ENCODE data around the gene PRDX5.
"Not testable (repeated sequence)": the region's sequence is repeated elsewhere in the genome, so short reads cannot be mapped to it uniquely, and the experiment has no call there.

Gene PRDX5

DNA sequence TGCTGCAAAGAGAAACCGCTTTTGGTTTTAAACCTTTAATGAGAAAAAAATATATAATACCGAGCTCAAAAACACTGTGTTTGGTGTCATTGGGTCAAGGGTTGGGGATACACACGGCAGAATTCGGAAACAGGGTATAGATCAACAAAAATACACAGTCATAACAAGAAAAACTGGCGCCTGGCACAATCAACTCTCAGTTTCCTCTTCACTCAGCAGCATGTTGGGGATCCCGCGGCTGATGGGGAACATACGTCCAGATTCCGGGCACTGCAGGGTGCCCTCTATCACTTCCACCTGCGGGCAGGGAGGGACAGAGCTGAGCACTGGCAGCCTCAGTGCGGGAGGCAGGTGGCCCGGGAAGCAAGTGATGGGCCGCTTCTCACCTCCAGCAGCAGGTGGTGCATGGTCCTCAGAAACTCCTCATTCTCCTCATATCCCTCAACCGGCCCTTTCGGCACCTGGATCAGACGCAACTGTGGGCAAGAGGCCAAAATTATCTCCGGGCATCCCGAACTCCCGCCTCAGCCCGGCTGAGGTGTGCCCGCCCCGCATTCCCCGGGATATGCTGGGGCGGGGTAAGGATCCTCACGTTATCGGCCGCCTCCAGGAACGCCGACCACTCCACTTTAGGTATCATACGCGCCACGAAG lies 1.1 kb upstream of the PRDX5 start:
- in situ Hi-C loops (cut with HindIII; ENCODE audit: low pct_unique_long_range_greater_than_20kb, low sequenced_read_pairs) = no loop called here
- TF ChIP-seq JUND (IDR thresholded peaks at IDR 0.05; ENCODE audit: low read depth) = no peak
- peak in 1 of 2 experiments; percentile 82 for DNase-seq (ENCODE audit: low read depth in 1 of 2, low spot score in 1 of 2)

DNA sequence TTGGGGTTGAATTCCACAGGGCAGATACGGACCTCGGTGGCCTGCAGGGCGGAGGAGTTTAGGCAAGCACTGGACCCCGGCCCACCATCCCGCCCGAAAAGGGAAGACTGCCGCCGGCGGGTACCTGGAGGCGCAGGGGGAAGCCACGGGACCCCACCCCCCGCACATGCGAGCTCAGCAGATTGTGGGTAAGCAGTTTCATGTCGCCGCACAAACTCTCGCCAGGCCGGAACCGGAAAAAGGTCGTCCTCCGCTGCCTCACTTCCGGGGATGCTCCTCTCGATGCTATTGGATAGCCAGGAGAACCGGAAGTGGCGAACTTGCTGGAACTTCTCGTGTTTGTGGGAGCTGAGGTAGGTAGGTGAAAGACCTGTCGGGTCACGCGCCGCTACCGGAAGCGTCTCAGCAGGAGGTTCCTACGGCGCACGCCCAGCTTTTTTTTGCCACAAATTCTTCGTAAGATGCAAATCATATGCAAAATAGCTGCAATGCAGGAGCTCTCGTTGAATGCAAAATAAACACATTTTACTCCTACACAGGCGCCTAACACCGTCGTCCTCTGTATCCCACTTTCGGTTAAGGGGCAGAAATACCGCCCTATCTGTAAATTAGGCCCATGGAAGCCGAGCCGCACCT lies 478 bp upstream of the PRDX5 start, which contains the start of gene TRMT112:
TRMT112 (minus strand) TSS at position 235 of the 636 bp plus-strand sequence; CDS start at position 202, 33 bp downstream.
- in situ Hi-C loops (cut with HindIII; ENCODE audit: low pct_unique_long_range_greater_than_20kb, low sequenced_read_pairs) = no loop called here
- DNase-seq (ENCODE audit: low read depth in 1 of 2, low spot score in 1 of 2) = peak; percentile 94 to 100
- TF ChIP-seq JUND (IDR thresholded peaks at IDR 0.05; ENCODE audit: low read depth) = no peak

DNA sequence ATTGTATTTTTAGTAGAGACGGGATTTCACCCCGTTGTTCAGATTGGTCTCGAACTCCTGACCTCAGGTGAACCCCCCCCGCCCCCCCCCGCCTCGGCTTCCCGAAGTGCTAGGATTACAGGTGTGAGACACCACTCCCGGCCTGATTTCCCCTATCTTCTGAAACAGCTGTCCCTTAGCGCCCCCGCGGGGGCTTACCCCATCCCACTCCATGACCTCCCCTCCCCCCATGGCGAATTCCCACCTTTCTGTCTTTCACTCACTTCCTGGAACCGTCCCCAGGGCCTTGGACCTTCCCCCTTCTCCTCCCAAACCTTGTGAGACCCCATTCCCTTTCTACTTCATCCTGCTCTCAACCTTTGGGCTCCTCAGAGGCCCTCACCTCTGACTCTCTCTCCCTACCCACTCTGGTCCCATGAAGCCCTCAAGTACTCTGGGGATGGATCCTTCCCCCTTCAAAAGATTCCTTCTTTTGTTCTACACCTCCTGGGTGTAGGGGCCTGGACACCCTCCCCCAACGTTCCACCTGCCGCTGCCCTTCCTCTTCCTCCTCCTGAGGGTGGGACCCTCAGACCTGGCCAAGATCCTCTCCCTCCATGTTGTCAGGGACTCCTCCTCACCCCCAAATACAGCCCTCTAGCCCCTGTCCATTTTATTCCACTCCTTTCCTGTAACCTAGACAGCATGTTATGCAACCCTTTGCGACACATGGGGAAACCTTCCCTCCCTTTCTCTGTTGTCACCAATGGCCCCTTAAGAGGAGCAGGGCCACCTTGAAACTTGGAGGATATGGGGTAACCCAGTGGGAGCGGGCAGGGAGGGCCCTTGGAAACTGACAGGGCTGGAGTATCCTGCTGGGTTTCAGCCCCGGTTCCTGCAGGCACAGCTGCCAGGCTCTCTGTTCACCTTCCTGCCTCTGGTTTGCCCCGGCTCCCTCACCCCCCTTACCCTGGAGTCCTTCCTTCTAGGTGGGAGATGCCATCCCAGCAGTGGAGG lies 1.1 kb downstream of the PRDX5 start:
- in situ Hi-C loops (cut with HindIII; ENCODE audit: low pct_unique_long_range_greater_than_20kb, low sequenced_read_pairs) = no loop called here
- TF ChIP-seq JUND (IDR thresholded peaks at IDR 0.05; ENCODE audit: low read depth) = no peak
- no peak for DNase-seq (ENCODE audit: low read depth in 1 of 2, low spot score in 1 of 2)

DNA sequence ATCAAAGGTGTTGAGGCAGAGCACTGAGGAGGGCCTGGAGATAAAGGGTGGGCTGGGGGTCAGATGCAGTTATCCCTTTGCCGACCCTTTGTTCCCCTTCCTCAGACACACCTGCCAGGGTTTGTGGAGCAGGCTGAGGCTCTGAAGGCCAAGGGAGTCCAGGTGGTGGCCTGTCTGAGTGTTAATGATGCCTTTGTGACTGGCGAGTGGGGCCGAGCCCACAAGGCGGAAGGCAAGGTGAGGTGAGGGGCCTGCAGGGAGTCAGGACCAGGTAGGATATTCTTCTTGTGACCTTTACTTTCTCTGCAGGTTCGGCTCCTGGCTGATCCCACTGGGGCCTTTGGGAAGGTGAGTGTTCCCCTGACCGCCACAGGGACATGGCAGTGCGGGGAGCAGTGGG lies 2.6 kb downstream of the PRDX5 start:
- in situ Hi-C loops (cut with HindIII; ENCODE audit: low pct_unique_long_range_greater_than_20kb, low sequenced_read_pairs) = no loop called here
- no peak for TF ChIP-seq JUND (IDR thresholded peaks at IDR 0.05; ENCODE audit: low read depth)
- no peak for DNase-seq (ENCODE audit: low read depth in 1 of 2, low spot score in 1 of 2)

DNA sequence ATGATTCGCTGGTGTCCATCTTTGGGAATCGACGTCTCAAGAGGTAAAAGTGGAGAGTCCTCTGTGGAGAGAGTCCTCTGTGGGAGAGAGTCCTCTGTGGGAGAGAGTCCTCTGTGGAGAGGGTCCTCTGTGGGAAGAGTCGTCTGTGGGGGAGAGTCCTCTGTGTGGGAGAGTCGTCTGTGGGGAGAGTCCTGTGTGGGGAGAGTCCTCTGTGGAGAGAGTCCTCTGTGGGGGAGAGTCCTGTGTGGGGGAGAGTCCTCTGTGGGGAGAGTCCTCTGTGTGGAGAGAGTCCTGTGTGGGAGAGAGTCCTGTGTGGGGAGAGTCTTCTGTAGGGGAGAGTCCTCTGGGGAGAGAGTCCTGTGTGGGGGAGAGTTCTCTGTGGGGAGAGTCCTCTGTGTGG lies 3.1 kb downstream of the PRDX5 start:
- TF ChIP-seq JUND (IDR thresholded peaks at IDR 0.05; ENCODE audit: low read depth) = no peak
- in situ Hi-C loops (cut with HindIII; ENCODE audit: low pct_unique_long_range_greater_than_20kb, low sequenced_read_pairs) = no loop called here
- DNase-seq (ENCODE audit: low read depth in 1 of 2, low spot score in 1 of 2) = no peak

DNA sequence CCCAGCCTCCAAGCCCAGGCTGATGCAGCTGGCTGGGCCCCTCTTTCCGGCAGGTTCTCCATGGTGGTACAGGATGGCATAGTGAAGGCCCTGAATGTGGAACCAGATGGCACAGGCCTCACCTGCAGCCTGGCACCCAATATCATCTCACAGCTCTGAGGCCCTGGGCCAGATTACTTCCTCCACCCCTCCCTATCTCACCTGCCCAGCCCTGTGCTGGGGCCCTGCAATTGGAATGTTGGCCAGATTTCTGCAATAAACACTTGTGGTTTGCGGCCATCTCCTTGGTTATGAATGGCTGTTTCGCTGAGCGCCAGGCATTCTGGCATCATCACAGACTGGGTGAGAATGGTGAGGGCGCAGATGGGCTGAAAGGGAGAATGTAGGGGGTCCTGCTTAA lies 3.6 kb downstream of the PRDX5 start:
- in situ Hi-C loops (cut with HindIII; ENCODE audit: low pct_unique_long_range_greater_than_20kb, low sequenced_read_pairs) = no loop called here

DNA sequence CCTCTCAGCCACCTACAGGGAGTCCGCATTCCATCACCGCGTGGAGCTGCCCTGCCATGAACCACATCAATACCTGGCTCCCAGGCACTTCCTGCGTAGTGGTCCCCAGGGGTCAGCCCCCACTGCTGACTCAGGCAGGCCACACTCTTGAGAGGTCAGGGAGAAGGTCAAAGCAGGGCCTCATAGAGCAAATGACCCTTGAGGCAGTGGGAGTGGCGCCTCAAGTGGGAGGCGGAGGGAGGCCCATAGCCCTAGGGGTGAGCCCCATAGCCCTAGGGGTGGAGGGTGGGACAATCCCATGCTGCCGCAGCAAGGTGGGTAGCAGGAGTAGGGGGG lies 5.0 kb downstream of the PRDX5 start:
- no peak for DNase-seq (ENCODE audit: low read depth in 1 of 2, low spot score in 1 of 2)
- TF ChIP-seq JUND (IDR thresholded peaks at IDR 0.05; ENCODE audit: low read depth) = no peak
- in situ Hi-C loops (cut with HindIII; ENCODE audit: low pct_unique_long_range_greater_than_20kb, low sequenced_read_pairs) = no loop called here

More for the DNA sequence above, 3.6 kb downstream of the PRDX5 start:
- no peak for DNase-seq (ENCODE audit: low read depth in 1 of 2, low spot score in 1 of 2)
- no peak for TF ChIP-seq JUND (IDR thresholded peaks at IDR 0.05; ENCODE audit: low read depth)

DNA sequence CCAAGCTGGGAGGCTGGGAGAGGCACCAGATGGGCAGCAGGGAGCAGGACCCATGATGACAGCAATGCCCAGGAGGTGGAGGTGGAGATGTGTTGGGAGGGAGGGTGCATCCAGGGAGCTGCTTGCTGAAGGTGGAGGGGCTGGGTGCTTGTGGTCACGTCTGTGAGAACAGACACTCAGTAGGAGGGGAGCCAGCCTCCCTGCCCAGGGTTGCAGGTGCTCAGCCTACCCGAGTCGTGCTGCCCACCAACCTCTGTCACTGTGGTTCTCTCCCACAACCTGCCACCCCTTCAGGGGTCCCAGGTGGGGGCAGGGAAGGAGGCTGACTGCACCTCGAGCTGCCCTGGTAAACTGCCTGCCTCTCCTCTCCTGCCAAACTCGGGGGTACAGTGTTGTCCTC lies 5.5 kb downstream of the PRDX5 start:
- no peak for DNase-seq (ENCODE audit: low read depth in 1 of 2, low spot score in 1 of 2)

DNA sequence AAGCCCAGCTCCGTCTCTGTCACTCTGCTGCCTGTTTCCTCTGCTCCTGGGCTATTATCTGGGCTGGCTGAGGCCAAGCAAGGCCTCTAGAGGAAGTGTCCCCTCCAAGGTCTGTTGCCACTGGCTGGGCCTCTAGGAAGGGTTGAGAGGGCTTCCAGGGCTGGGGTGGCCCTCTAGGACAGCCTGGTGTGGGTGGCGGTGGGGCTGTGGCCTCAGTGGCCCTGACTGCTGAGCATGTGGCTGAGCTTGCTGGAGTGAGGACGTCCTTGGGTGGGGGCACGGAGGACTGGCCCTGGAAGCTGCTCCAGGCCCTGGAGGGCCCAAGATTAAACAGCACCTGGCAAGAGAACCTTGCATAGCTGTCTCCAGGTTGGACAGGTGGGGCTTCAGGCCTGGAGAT lies 6.1 kb downstream of the PRDX5 start:
- in situ Hi-C loops (cut with HindIII; ENCODE audit: low pct_unique_long_range_greater_than_20kb, low sequenced_read_pairs); DNase-seq (ENCODE audit: low read depth in 1 of 2, low spot score in 1 of 2): not testable (repeated sequence)

More for the DNA sequence above, 5.5 kb downstream of the PRDX5 start:
- no peak for TF ChIP-seq JUND (IDR thresholded peaks at IDR 0.05; ENCODE audit: low read depth)
- in situ Hi-C loops (cut with HindIII; ENCODE audit: low pct_unique_long_range_greater_than_20kb, low sequenced_read_pairs) = no loop called here

DNA sequence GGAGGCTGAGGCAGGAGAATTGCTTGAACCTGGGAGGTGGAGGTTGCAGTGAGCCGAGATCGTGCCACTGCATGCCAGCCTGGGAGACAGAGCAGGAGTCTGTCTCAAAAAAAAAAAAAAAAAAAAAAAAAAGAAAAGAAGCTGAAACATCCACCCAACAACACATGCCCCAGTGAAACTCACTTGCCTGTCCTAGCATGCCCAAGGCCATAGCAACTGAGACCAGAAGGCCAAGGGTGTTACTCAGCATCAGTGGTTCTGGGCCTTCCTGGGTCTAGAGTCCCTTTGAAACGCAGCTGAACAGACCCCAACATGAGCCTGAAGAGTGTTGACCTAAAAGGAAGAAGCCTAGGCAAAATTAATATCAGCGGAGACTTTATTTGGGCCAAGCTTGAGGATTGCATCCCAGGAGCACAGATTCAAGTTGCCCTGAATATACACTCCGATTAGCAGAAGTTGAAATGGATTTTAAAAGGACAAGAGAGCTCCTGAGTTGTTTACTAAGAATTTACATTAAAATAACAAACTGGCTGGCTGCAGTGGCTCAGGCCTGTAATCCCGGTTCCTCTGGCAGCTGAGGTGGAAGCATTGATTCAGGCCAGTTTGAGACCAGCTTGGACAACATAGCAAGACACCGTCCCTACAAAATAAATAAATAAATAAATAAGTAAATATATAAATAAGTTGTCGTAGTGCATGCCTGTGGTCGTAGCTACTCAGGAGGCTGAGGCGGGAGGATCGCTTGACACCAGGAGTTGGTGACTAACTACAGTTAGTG lies 7.0 kb downstream of the PRDX5 start:
- no peak for DNase-seq (ENCODE audit: low read depth in 1 of 2, low spot score in 1 of 2)
- in situ Hi-C loops (cut with HindIII; ENCODE audit: low pct_unique_long_range_greater_than_20kb, low sequenced_read_pairs) = no loop called here
- TF ChIP-seq JUND (IDR thresholded peaks at IDR 0.05; ENCODE audit: low read depth) = no peak

DNA sequence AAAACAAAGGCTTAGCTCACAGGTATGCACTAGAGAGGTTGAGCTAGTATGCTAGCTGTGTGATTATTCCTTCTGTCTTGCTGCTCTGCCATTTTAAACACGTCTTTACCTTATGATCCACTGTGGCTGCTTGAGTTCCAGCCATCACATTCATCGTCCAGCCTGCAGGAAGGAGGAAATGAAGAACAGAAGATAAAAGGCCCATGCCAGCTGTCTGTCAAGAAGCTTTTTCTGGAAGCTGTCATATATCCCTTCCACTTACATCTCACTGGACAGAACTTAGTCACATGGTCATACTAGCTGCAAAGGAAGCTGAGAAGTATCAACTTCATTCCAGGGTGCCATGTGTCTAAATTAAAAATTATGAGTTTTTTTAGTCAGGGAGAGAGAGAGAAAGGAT lies 9.5 kb downstream of the PRDX5 start:
- no peak for TF ChIP-seq JUND (IDR thresholded peaks at IDR 0.05; ENCODE audit: low read depth)
- no peak for DNase-seq (ENCODE audit: low read depth in 1 of 2, low spot score in 1 of 2)
- in situ Hi-C loops (cut with HindIII; ENCODE audit: low pct_unique_long_range_greater_than_20kb, low sequenced_read_pairs) = no loop called here

DNA sequence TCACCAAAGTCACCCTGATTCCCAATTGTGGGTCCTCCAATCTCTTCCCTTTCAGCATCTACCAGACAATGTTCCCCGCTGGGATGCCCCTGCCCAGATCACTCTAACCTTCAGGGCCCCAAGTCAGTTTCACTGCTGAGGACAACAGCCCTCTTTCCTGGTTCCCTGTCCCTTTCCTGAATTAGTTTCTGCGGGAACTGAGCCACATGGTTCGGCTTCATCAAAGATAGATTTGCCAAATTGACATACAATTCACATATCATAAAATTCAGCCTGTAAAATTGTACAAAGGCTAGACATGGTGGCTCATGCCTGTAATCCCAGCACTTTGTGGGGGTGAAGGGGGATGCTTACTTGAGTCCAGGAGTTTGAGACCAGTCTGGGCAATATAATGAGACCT lies 10.1 kb downstream of the PRDX5 start:
- DNase-seq (ENCODE audit: low read depth in 1 of 2, low spot score in 1 of 2) = no peak
- TF ChIP-seq JUND (IDR thresholded peaks at IDR 0.05; ENCODE audit: low read depth) = no peak
- in situ Hi-C loops (cut with HindIII; ENCODE audit: low pct_unique_long_range_greater_than_20kb, low sequenced_read_pairs) = no loop called here
